PC-3 (cell line): ENCODE results near the gene OR1K1. TPM values are rescaled to one million over a fixed set of nuclear protein-coding genes. Genes with fewer than 3 reads are reported as not detected.
A peak's percentile ranks its signal among the peaks of the same experiment; 100 is the strongest.

Experiments used
- ATAC-seq: fragments of 200-7000 bp; cut with Tn5 transposase; 2 replicates; pipeline ENCODE4 v1.9.1; 2020; ENCODE audit warnings: mild to moderate bottlenecking, moderate library complexity
- BruUV-seq: library from RNA; stranded (reverse); fragments of 400-500 nt; replicated peaks from 2 replicates; lab custom pipeline; 2021; lab: Mats Ljungman, UMichigan
- CTCF ChIA-PET: fragments of 300-600 bp; sonication (Branson Sonifier 250); formaldehyde crosslinking; loops from one replicate; lab custom pipeline; 2022; ENCODE audit warnings: antibody characterized with exemption; lab: Charles Lee
- POLR2A ChIA-PET: fragments of 300-600 bp; sonication (Branson Sonifier 250); formaldehyde crosslinking; loops from one replicate; lab custom pipeline; 2022; ENCODE audit warnings: antibody characterized with exemption; ENCODE audit not compliant: unreplicated experiment; lab: Charles Lee
- DNase-seq: peaks from one replicate; pipeline ENCODE4 v3.0.0-alpha.2; 2015
- H2AFZ ChIP-seq: fragments of 300-600 bp; sonication (generic); 2 replicates; pipeline ENCODE4 v1.6.0; 2016; ENCODE audit warnings: antibody characterized with exemption, low read length
- H3F3A ChIP-seq: fragments of 300-600 bp; sonication (generic); one replicate; pipeline ENCODE4 v1.6.0; 2017; ENCODE audit warnings: antibody characterized with exemption, low read length, control low read depth, mild to moderate bottlenecking; ENCODE audit not compliant: unreplicated experiment
- H3K27ac ChIP-seq: fragments of 300-600 bp; sonication (generic); 2 replicates; pipeline ENCODE4 v1.5.1; 2016; ENCODE audit warnings: mild to moderate bottlenecking, low read length
- H3K27me3 ChIP-seq: fragments of 300-600 bp; sonication (generic); 2 replicates; pipeline ENCODE4 v1.6.1; 2016; ENCODE audit warnings: low read length, mixed read lengths
- H3K36me3 ChIP-seq: fragments of 300-600 bp; sonication (generic); 2 replicates; pipeline ENCODE4 v1.6.1; 2016; ENCODE audit warnings: low read depth, mixed run types, low read length, mixed read lengths
- H3K4me1 ChIP-seq: fragments of 300-600 bp; sonication (generic); 2 replicates; pipeline ENCODE4 v1.5.1; 2016; ENCODE audit warnings: low read length; ENCODE audit not compliant: insufficient read depth
- H3K4me2 ChIP-seq: fragments of 300-600 bp; sonication (generic); 2 replicates; pipeline ENCODE4 v1.6.0; 2016; ENCODE audit warnings: low read length
- H3K4me3 ChIP-seq: fragments of 300-600 bp; sonication (generic); 2 replicates; pipeline ENCODE4 v1.5.1; 2016; ENCODE audit warnings: mild to moderate bottlenecking, low read length, mixed read lengths
- H3K79me2 ChIP-seq: fragments of 300-600 bp; sonication (generic); 2 replicates; pipeline ENCODE4 v1.6.1; 2017; ENCODE audit warnings: low read length, mixed read lengths
- H3K9ac ChIP-seq: fragments of 300-600 bp; sonication (generic); 2 replicates; pipeline ENCODE4 v1.6.0; 2016; ENCODE audit warnings: mild to moderate bottlenecking, low read length
- H3K9me2 ChIP-seq: fragments of 300-600 bp; sonication (generic); replicated peaks from 2 replicates; pipeline ENCODE4 v1.6.1; 2016; ENCODE audit warnings: mixed run types, low read length, mixed read lengths
- H3K9me3 ChIP-seq: fragments of 300-600 bp; sonication (generic); 2 replicates; pipeline ENCODE4 v1.6.1; 2016; ENCODE audit warnings: low read length, mixed read lengths
- H4K20me1 ChIP-seq: fragments of 300-600 bp; sonication (generic); 2 replicates; pipeline ENCODE4 v1.6.1; 2016; ENCODE audit warnings: low read length, mixed read lengths
- EZH2 ChIP-seq: fragments of 300-600 bp; sonication (generic); IDR thresholded peaks from one replicate; pipeline ENCODE4 v1.6.1; 2017; ENCODE audit warnings: antibody characterized with exemption, mild to moderate bottlenecking, low read length; ENCODE audit not compliant: unreplicated experiment
- EZH2phosphoT487 ChIP-seq: fragments of 300-600 bp; sonication (generic); IDR thresholded peaks from 2 replicates; pipeline ENCODE4 v1.6.1; 2018; ENCODE audit warnings: mild to moderate bottlenecking, antibody characterized with exemption, low read length, borderline replicate concordance
- intact Hi-C: fragments of 100-400 bp; cut with micrococcal nuclease; formaldehyde crosslinking; loops from 2 replicates; pipeline ENCODE4 v1.9.0; 2023
- total RNA-seq: library from RNA; depleted of rRNA; stranded (reverse); fragments of >200 nt; gene quantifications from 2 replicates; pipeline ENCODE4 v1.2.3, GENCODE V29; 2014
- TF ChIP-seq, protein P1 (sequence below): fragments of 300-600 bp; sonication (generic); conservative IDR thresholded peaks from 2 replicates; pipeline ENCODE4 v1.5.1; 2017; ENCODE audit warnings: antibody characterized with exemption, low read depth, mild to moderate bottlenecking, low read length

Gene OR1K1
- total RNA-seq, 1 experiment from 2014 or later: not detected

GRCh38 chr9:122791872-122792669, 7.9 kb upstream of the OR1K1 start:
- Histone ChIP-seq H3K27me3 (no peaks in the 10 kb centered on the region), H3K27ac (no peak overlapping the region), H3K4me1 (no peaks in the 10 kb centered on the region), H3K9ac (no peak overlapping the region), H3K79me2 (no peaks in the 10 kb centered on the region), H4K20me1 (no peaks in the 10 kb centered on the region), H3K9me2 (no peaks in the 10 kb centered on the region), H3F3A (no peaks in the 10 kb centered on the region), H3K9me3 (no peaks in the 10 kb centered on the region), H3K4me2 (no peak overlapping the region), H3K36me3 (no peaks in the 10 kb centered on the region), H3K4me3 (no peak overlapping the region), H2AFZ (no peak overlapping the region)
- TF ChIP-seq EZH2phosphoT487 (no peak), EZH2 (no peak)
- TF ChIP-seq, protein P1, sequence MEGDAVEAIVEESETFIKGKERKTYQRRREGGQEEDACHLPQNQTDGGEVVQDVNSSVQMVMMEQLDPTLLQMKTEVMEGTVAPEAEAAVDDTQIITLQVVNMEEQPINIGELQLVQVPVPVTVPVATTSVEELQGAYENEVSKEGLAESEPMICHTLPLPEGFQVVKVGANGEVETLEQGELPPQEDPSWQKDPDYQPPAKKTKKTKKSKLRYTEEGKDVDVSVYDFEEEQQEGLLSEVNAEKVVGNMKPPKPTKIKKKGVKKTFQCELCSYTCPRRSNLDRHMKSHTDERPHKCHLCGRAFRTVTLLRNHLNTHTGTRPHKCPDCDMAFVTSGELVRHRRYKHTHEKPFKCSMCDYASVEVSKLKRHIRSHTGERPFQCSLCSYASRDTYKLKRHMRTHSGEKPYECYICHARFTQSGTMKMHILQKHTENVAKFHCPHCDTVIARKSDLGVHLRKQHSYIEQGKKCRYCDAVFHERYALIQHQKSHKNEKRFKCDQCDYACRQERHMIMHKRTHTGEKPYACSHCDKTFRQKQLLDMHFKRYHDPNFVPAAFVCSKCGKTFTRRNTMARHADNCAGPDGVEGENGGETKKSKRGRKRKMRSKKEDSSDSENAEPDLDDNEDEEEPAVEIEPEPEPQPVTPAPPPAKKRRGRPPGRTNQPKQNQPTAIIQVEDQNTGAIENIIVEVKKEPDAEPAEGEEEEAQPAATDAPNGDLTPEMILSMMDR: no peak
- ATAC-seq (no peak), DNase-seq (no peak)
- BruUV-seq: no TSS peak
- ChIA-PET POLR2A (no interaction called here), CTCF (no interaction called here)
- intact Hi-C loops: no loop called here

DNA sequence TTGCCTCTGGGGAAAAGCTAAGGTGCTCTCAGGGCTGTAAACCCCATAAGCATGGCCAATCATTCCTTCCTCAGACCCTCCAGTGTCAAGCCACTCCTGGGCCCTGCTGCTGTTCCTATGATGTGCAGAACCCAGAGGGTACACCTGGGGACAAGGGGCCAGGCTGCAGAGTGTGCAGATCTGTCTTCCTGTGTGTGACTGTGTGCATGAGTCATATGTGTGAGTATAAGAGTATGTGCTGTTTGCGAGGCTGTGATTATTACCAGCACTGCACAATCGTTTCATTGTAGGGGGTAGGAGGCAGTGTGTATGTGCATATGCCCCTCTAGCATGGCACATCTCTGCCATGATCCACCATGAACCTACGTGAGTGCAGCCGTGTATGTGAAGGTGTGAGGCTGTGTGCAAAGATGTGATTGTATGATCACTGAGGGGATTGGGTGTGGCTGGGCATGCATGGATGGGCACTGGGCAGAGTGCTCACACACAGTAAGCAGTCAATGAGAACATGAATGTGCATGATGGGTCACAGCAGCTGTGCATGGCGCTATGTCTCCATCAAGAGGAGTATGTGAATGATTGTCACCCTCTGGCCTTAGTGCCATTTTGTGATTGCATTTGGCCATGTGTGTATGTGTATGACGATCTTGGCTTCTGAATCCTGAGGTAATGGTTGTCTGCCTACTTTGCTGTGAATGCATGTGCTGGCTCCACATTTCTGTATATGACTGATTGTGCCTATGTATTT, 2.4 kb upstream of the OR1K1 start:
- no peaks in the 10 kb centered on the region for H3K36me3 ChIP-seq
- no peaks in the 10 kb centered on the region for H3K9me3 ChIP-seq
- peak; percentile 87 for ATAC-seq
- H3F3A ChIP-seq: no peaks in the 10 kb centered on the region
- DNase-seq: peak; percentile 35
- H3K27me3 ChIP-seq: no peaks in the 10 kb centered on the region
- H2AFZ ChIP-seq: no peak overlapping the region
- H3K4me3 ChIP-seq: no peak overlapping the region
- CTCF ChIA-PET: no interaction called here
- no TSS peak for BruUV-seq
- H4K20me1 ChIP-seq: no peaks in the 10 kb centered on the region
- no peaks in the 10 kb centered on the region for H3K9me2 ChIP-seq
- peaks cover 4% of the 10 kb centered on the region; the same call in 1 of the 2 replicates for H3K4me1 ChIP-seq
- H3K9ac ChIP-seq: no peak overlapping the region
- H3K79me2 ChIP-seq: no peaks in the 10 kb centered on the region
- no peak overlapping the region for H3K27ac ChIP-seq
- intact Hi-C loops: no loop called here
- H3K4me2 ChIP-seq: no peak overlapping the region
- TF ChIP-seq EZH2phosphoT487 (no peak), EZH2 (no peak)
- TF ChIP-seq, protein P1: no peak
- POLR2A ChIA-PET: no interaction called here

DNA sequence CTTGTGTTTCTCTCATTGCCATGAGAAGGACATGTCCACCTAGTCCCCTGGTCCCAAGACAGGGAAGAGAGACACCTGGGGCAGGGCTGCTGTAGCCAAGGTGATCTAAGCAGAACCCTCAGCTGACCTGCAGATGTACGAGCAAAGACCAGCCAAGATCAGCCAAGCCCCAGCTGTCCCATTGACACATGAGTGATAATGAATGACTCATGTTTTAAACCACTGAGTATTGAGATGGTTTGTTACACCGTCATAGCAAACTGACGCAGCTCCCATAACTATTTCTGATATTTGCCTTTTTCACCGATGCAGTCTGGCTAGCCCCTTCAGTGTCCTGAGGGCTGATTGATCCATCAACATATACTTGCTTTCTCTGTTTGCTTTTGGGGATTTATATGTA, 6.7 kb downstream of the OR1K1 start:
- Histone ChIP-seq H3K79me2 (no peaks in the 10 kb centered on the region), H4K20me1 (no peaks in the 10 kb centered on the region), H3K36me3 (no peaks in the 10 kb centered on the region), H3K4me2 (no peak overlapping the region), H3K9me2 (no peaks in the 10 kb centered on the region), H3K9me3 (no peaks in the 10 kb centered on the region), H2AFZ (no peak overlapping the region), H3K4me3 (no peak overlapping the region), H3K27ac (no peak overlapping the region), H3F3A (no peaks in the 10 kb centered on the region), H3K9ac (no peak overlapping the region), H3K4me1 (peaks cover 7% of the 10 kb centered on the region), H3K27me3 (no peaks in the 10 kb centered on the region)
- ATAC-seq: no peak
- BruUV-seq: no TSS peak
- CTCF ChIA-PET: no interaction called here
- POLR2A ChIA-PET: no interaction called here
- TF ChIP-seq EZH2 (no peak), EZH2phosphoT487 (no peak)
- TF ChIP-seq, protein P1: no peak
- no peak for DNase-seq
- intact Hi-C loops: no loop called here
